ENCODE data around the gene SNAP91. TPM values are rescaled to one million over a fixed set of nuclear protein-coding genes. Genes with fewer than 3 reads are reported as not detected.
"Not testable (repeated sequence)": the region's sequence is repeated elsewhere in the genome, so short reads cannot be mapped to it uniquely, and the experiment has no call there.

SNAP91 gene, protein sequence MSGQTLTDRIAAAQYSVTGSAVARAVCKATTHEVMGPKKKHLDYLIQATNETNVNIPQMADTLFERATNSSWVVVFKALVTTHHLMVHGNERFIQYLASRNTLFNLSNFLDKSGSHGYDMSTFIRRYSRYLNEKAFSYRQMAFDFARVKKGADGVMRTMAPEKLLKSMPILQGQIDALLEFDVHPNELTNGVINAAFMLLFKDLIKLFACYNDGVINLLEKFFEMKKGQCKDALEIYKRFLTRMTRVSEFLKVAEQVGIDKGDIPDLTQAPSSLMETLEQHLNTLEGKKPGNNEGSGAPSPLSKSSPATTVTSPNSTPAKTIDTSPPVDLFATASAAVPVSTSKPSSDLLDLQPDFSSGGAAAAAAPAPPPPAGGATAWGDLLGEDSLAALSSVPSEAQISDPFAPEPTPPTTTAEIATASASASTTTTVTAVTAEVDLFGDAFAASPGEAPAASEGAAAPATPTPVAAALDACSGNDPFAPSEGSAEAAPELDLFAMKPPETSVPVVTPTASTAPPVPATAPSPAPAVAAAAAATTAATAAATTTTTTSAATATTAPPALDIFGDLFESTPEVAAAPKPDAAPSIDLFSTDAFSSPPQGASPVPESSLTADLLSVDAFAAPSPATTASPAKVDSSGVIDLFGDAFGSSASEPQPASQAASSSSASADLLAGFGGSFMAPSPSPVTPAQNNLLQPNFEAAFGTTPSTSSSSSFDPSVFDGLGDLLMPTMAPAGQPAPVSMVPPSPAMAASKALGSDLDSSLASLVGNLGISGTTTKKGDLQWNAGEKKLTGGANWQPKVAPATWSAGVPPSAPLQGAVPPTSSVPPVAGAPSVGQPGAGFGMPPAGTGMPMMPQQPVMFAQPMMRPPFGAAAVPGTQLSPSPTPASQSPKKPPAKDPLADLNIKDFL
- not detected for polyA plus RNA-seq

GRCh38 chr6:83708970-83709747, at the start of gene SNAP91:
Gene SNAP91 (minus strand): TSS chr6:83709101. CDS start chr6:83707927, 1,174 bp downstream.
- Mint-ChIP-seq H3K9me3 (peaks cover 0 to 16% (median 6%) of the 10 kb centered on the region in 3 donors), H3K4me3 (no peak within 1 kb of the TSS), H3K27ac (no peak within 1 kb of the TSS), H3K4me1 (peaks cover 0 to 2% (median 0%) of the 10 kb centered on the region in 3 donors), H3K27me3 (peaks cover 26% of the 10 kb centered on the region), H3K36me3 (no peaks in the 10 kb centered on the region)

DNA sequence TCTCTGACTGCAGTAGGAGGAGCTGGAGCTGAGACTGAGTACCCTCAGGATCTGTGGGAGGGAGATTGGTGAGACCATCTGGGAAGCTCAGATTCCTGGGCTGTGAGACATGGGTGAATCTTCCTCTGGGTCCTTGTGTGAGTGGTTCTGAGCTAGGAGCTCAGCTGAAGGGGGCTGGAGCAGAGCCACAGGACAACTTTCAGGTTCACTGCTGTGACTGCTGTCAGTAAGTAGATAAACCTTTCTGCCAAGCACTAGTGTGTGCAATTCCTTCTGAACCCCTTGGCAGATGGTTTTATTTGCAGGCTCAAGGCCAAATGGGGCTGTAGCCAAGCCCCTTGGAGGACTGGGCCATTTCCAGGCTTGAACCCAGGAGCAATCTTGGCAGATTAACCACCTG, 49.6 kb upstream of the SNAP91 start:
- Mint-ChIP-seq H3K27ac (no peak overlapping the region), H3K27me3 (peaks cover 1% of the 10 kb centered on the region), H3K4me3 (no peak overlapping the region), H3K4me1 (no peaks in the 10 kb centered on the region), H3K36me3 (no peaks in the 10 kb centered on the region), H3K9me3 (peaks cover 0 to 23% (median 9%) of the 10 kb centered on the region in 3 donors)

- Mint-ChIP-seq H3K4me3 (no peak overlapping the region), H3K36me3 (no peaks in the 10 kb centered on the region), H3K9me3 (peaks cover 0 to 31% (median 9%) of the 10 kb centered on the region in 3 donors), H3K27me3 (peaks cover 1% of the 10 kb centered on the region), H3K27ac (no peak overlapping the region), H3K4me1 (no peaks in the 10 kb centered on the region)
Observed at GRCh38 chr6:83757021-83757420, 48.1 kb upstream of the SNAP91 start.

DNA sequence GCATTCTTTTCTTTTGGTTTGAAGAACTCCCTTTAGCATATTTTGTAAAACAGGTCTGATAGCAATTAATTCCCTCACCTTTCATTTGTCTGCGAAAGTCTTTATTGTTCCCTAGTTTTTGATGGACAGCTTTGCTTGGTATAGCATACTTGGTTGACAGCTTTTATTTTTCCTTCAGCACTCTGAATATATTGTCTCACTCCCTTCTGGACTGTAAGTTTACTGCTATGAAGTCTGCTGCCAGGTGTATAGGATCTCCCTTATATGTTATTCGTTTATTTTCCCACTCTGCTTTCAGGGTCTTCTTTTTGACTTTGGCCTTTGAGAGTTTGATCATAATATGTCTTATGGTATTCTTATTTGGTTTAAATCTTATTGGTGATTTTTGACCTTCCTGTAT, 47.7 kb upstream of the SNAP91 start:
- Mint-ChIP-seq H3K27me3 (peaks cover 1% of the 10 kb centered on the region), H3K9me3 (peaks cover 0 to 31% (median 9%) of the 10 kb centered on the region in 3 donors), H3K27ac (no peak overlapping the region), H3K4me3 (peak overlapping the region in 1 of 4 donors; percentile 10), H3K36me3 (no peaks in the 10 kb centered on the region), H3K4me1 (no peaks in the 10 kb centered on the region)

DNA sequence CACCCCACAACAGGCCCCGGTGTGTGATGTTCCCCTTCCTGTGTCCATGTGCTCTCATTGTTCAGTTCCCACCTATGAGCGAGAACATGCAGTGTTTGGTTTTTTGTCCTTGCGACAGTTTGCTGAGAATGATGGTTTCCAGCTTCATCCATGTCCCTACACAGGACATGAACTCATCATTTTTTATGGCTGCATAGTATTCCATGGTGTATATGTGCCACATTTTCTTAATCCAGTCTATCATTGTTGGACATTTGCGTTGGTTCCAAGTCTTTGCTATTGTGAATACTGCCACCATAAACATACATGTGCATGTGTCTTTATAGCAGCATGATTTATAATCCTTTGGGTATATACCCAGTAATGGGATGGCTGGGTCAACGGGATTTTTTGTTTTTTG, 43.5 kb upstream of the SNAP91 start:
- peaks cover 0 to 31% (median 9%) of the 10 kb centered on the region in 3 donors for H3K9me3 Mint-ChIP-seq
- not testable (repeated sequence) for H3K36me3 Mint-ChIP-seq, H3K4me3 Mint-ChIP-seq, H3K4me1 Mint-ChIP-seq, H3K27ac Mint-ChIP-seq, H3K27me3 Mint-ChIP-seq

GRCh38 chr6:83741089-83741488, 32.2 kb upstream of the SNAP91 start:
- H3K4me1 Mint-ChIP-seq: no peaks in the 10 kb centered on the region
- peaks cover 2% of the 10 kb centered on the region for H3K36me3 Mint-ChIP-seq
- H3K27me3 Mint-ChIP-seq: peaks cover 6% of the 10 kb centered on the region
- no peak overlapping the region for H3K4me3 Mint-ChIP-seq
- H3K27ac Mint-ChIP-seq: no peak overlapping the region
- H3K9me3 Mint-ChIP-seq: peaks cover 7 to 11% (median 10%) of the 10 kb centered on the region in 3 donors

- H3K4me3 Mint-ChIP-seq: no peak overlapping the region
- H3K4me1 Mint-ChIP-seq: no peaks in the 10 kb centered on the region
- H3K36me3 Mint-ChIP-seq: no peaks in the 10 kb centered on the region
- H3K27ac Mint-ChIP-seq: no peak overlapping the region
- H3K27me3 Mint-ChIP-seq: no peaks in the 10 kb centered on the region
- H3K9me3 Mint-ChIP-seq: peaks cover 9 to 12% (median 11%) of the 10 kb centered on the region in 3 donors
Observed at GRCh38 chr6:83735461-83735860, 26.6 kb upstream of the SNAP91 start.

- no peak overlapping the region for H3K4me3 Mint-ChIP-seq
- H3K9me3 Mint-ChIP-seq: peaks cover 0 to 5% (median 3%) of the 10 kb centered on the region in 3 donors
- no peak overlapping the region for H3K27ac Mint-ChIP-seq
- H3K4me1 Mint-ChIP-seq: peaks cover 0 to 2% (median 0%) of the 10 kb centered on the region in 3 donors
- H3K27me3 Mint-ChIP-seq: no peaks in the 10 kb centered on the region
- H3K36me3 Mint-ChIP-seq: no peaks in the 10 kb centered on the region
Observed at GRCh38 chr6:83729871-83730270, 21.0 kb upstream of the SNAP91 start.

DNA sequence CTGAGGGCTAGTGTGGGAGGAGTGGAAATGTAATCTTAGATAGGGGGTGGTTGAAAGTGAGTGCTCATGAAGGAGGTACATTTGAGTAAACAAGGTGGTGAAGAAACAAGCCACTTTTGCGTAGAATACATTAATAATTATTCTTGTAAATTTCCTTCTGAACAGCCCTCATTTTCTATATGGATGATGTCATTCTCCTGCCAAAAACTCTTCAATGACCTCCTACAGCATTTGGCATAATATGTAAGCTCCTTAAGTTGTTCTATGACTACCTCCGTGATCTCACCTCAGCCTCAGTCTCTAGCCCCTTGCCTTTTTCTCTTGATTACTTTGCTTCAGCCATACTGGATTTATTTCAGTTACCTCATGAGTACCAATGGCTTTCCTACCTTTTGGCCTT, 14.0 kb upstream of the SNAP91 start:
- Mint-ChIP-seq H3K36me3 (peaks cover 2% of the 10 kb centered on the region), H3K9me3 (no peaks in the 10 kb centered on the region), H3K4me3 (no peak overlapping the region), H3K27ac (no peak overlapping the region), H3K27me3 (no peaks in the 10 kb centered on the region), H3K4me1 (peaks cover 0 to 2% (median 0%) of the 10 kb centered on the region in 3 donors)

DNA sequence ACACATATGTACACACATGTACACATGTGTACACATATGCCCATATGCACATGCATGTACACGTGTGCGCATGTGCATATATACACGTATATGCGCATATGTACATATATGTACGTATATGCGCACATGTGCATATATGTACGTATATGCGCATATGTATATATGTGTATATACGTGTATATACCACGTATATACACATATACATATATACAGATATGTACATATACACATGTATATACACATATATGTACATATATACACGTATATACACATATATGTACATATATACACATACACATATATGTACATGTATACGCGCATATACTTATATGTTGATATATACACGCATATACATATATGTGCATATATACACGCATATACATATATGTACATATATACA, 8.9 kb upstream of the SNAP91 start:
- Mint-ChIP-seq H3K27ac (no peak overlapping the region), H3K9me3 (no peaks in the 10 kb centered on the region), H3K4me1 (no peaks in the 10 kb centered on the region), H3K27me3 (peaks cover 1% of the 10 kb centered on the region), H3K4me3 (no peak overlapping the region), H3K36me3 (peaks cover 2% of the 10 kb centered on the region)

GRCh38 chr6:83711958-83712357, 3.1 kb upstream of the SNAP91 start:
- peaks cover 26% of the 10 kb centered on the region for H3K27me3 Mint-ChIP-seq
- H3K4me1 Mint-ChIP-seq: peaks cover 0 to 2% (median 0%) of the 10 kb centered on the region in 3 donors
- peaks cover 0 to 16% (median 6%) of the 10 kb centered on the region in 3 donors for H3K9me3 Mint-ChIP-seq
- H3K27ac Mint-ChIP-seq: no peak overlapping the region
- H3K4me3 Mint-ChIP-seq: no peak overlapping the region
- no peaks in the 10 kb centered on the region for H3K36me3 Mint-ChIP-seq

DNA sequence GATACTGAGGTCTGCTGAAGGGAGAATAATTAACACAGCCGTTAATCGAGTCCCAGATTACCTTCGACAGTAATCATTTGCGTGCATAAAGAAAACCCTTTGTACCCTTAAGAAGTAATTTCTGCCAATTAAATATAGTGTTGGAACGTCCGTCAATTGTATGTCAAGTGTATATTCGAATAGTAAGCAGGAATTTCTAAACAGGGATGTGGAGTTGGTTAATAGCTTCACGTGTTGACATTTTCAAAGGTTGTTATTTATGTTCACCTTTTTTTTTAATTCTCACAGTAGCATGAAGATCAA, 798 bp upstream of the SNAP91 start:
- Mint-ChIP-seq H3K27me3 (peaks cover 26% of the 10 kb centered on the region), H3K36me3 (no peaks in the 10 kb centered on the region), H3K4me1 (peaks cover 0 to 2% (median 0%) of the 10 kb centered on the region in 3 donors), H3K27ac (no peak overlapping the region), H3K9me3 (peaks cover 0 to 16% (median 6%) of the 10 kb centered on the region in 3 donors), H3K4me3 (no peak overlapping the region)

DNA sequence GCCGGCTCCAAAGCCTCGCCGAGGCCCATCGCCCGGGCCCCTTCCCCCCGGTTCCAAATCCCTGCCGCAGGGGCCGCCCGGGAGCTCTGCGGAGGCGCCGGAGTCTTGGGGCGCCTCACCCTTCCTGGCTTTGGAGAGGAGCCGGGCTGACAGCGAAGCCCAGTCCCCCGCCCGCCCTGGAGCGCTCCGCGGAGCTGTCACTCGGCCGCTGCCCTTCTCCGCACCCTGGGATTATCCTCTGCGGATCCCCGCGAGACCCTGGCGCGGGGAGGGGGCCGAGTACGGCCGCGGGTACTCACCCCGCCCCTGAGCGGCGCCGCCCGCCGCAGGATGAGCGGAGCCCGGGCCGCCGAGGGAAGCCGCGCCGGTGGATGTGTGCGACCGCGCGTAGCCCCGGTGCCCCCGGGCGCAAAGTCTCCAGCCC, 343 bp downstream of the SNAP91 start:
- H3K4me3 Mint-ChIP-seq: no peak overlapping the region
- H3K36me3 Mint-ChIP-seq: no peaks in the 10 kb centered on the region
- H3K27me3 Mint-ChIP-seq: peaks cover 26% of the 10 kb centered on the region
- H3K27ac Mint-ChIP-seq: no peak overlapping the region
- H3K4me1 Mint-ChIP-seq: peaks cover 0 to 2% (median 0%) of the 10 kb centered on the region in 3 donors
- peaks cover 0 to 16% (median 6%) of the 10 kb centered on the region in 3 donors for H3K9me3 Mint-ChIP-seq

- peaks cover 0 to 16% (median 6%) of the 10 kb centered on the region in 3 donors for H3K9me3 Mint-ChIP-seq
- no peaks in the 10 kb centered on the region for H3K36me3 Mint-ChIP-seq
- H3K4me3 Mint-ChIP-seq: no peak overlapping the region
- peaks cover 25% of the 10 kb centered on the region for H3K27me3 Mint-ChIP-seq
- H3K27ac Mint-ChIP-seq: no peak overlapping the region
- peaks cover 0 to 2% (median 0%) of the 10 kb centered on the region in 3 donors for H3K4me1 Mint-ChIP-seq
Observed at GRCh38 chr6:83707829-83708545, 914 bp downstream of the SNAP91 start.
